Endothelial cell of umbilical vein (primary cell): ENCODE data around the gene BMPR1B. TPM values are rescaled to one million over a fixed set of nuclear protein-coding genes. Genes with fewer than 3 reads are reported as not detected.

Source experiments
- BruUV-seq: library from RNA; stranded (reverse); fragments of 400-500 nt; replicated peaks from 2 replicates; lab custom pipeline; 2021; lab: Mats Ljungman, UMichigan
- CTCF ChIA-PET: fragments of 300-600, 350-600 bp; sonication (Branson Sonifier 250); formaldehyde crosslinking; loops from one replicate; lab custom pipeline; 2021; ENCODE audit warnings: antibody characterized with exemption, inconsistent platforms; lab: Charles Lee
- POLR2A ChIA-PET: fragments of 300-600, 350-600 bp; sonication (Branson Sonifier 250); formaldehyde crosslinking; loops from one replicate; lab custom pipeline; 2021; ENCODE audit warnings: antibody characterized with exemption, inconsistent platforms; lab: Charles Lee
- DNase-seq: peaks from one replicate; pipeline ENCODE4 v3.0.0-alpha.2; 2011; ENCODE audit warnings: low read depth, low spot score
- FAIRE-seq: peaks from 2 replicates; lab custom pipeline; 2011; peaks lifted over from hg19 to GRCh38; lab: Jason Lieb, UNC
- H2AFZ ChIP-seq: 2 replicates; pipeline ENCODE4 v1.6.0; 2012; ENCODE audit warnings: low read depth, low read length, control low read depth, inconsistent platforms
- H3K27ac ChIP-seq: 2 replicates; pipeline ENCODE4 v1.5.1; 2011; ENCODE audit warnings: low read depth, mild to moderate bottlenecking, control low read depth, low read length, moderate library complexity; ENCODE audit not compliant: insufficient read depth
- H3K27me3 ChIP-seq, 2 experiments: 2 replicates each; pipeline versions ENCODE4 v1.6.0 to v1.6.1; 2011; ENCODE audit warnings: low read length in 2 of 2, mixed read lengths in 1 of 2; ENCODE audit not compliant: control insufficient read depth in 2 of 2, insufficient read depth in 2 of 2
- H3K36me3 ChIP-seq, 2 experiments: 2 replicates in 1 of 2; 3 replicates in 1 of 2; pipeline ENCODE4 v1.5.1; 2011; ENCODE audit warnings: low read length in 2 of 2, mild to moderate bottlenecking in 1 of 2, moderate library complexity in 1 of 2; ENCODE audit not compliant: control insufficient read depth in 2 of 2, insufficient read depth in 2 of 2; ENCODE audit errors: extremely low read depth in 1 of 2
- H3K4me1 ChIP-seq: 3 replicates; pipeline ENCODE4 v1.5.1; 2011; ENCODE audit warnings: mild to moderate bottlenecking, low read length; ENCODE audit not compliant: control insufficient read depth, insufficient read depth; ENCODE audit errors: extremely low read depth
- H3K4me2 ChIP-seq: 2 replicates; pipeline ENCODE4 v1.6.1; 2011; ENCODE audit warnings: low read length, control low read depth, mixed read lengths; ENCODE audit not compliant: insufficient read depth
- H3K4me3 ChIP-seq, 3 experiments: fragments of 200-600 bp in 1 of 3; sonication (generic), shearing (Covaris generic) in 1 of 3; replicated peaks in 1 of 3; 2 replicates each; pipeline ENCODE4 v1.5.1; 2011 to 2016; ENCODE audit warnings: control low read depth in 3 of 3, low read length in 3 of 3, mild to moderate bottlenecking in 2 of 3, inconsistent platforms in 1 of 3, low read depth in 1 of 3, moderate library complexity in 1 of 3; ENCODE audit not compliant: insufficient read depth in 1 of 3
- H3K79me2 ChIP-seq: 2 replicates; pipeline ENCODE4 v1.6.0; 2012; ENCODE audit warnings: low read length, inconsistent platforms; ENCODE audit not compliant: control insufficient read depth, insufficient read depth
- H3K9ac ChIP-seq: replicated peaks from 2 replicates; pipeline ENCODE3; 2011; ENCODE audit warnings: low read length, control low read depth; ENCODE audit not compliant: insufficient read depth; ENCODE audit errors: extremely low read depth
- H3K9me1 ChIP-seq: replicated peaks from 3 replicates; pipeline ENCODE4 v1.6.0; 2011; ENCODE audit warnings: mild to moderate bottlenecking, low read length; ENCODE audit not compliant: control insufficient read depth, insufficient read depth; ENCODE audit errors: extremely low read depth
- H3K9me3 ChIP-seq: replicated peaks from 2 replicates; pipeline ENCODE4 v1.5.1; 2012; ENCODE audit warnings: low read length, inconsistent platforms; ENCODE audit not compliant: control insufficient read depth, insufficient read depth
- H4K20me1 ChIP-seq: replicated peaks from 2 replicates; pipeline ENCODE3; 2011; ENCODE audit warnings: mild to moderate bottlenecking, low read length; ENCODE audit not compliant: control insufficient read depth, insufficient read depth; ENCODE audit errors: extremely low read depth
- EZH2 ChIP-seq: IDR thresholded peaks from 2 replicates; pipeline ENCODE4 v1.6.1; 2012; ENCODE audit warnings: borderline replicate concordance, low read depth, mild to moderate bottlenecking, moderate library complexity, low read length, inconsistent platforms; ENCODE audit not compliant: severe bottlenecking
- FOS ChIP-seq: IDR thresholded peaks from 2 replicates; pipeline ENCODE4 v1.6.1; 2011; ENCODE audit warnings: mild to moderate bottlenecking, low read length, moderate library complexity, borderline replicate concordance; ENCODE audit not compliant: insufficient read depth
- GATA2 ChIP-seq: IDR thresholded peaks from 2 replicates; pipeline ENCODE4 v1.7.0; 2011; ENCODE audit warnings: low read depth, mild to moderate bottlenecking, moderate library complexity, mixed read lengths, low read length; ENCODE audit not compliant: insufficient read length, insufficient read depth
- JUN ChIP-seq: IDR thresholded peaks from 2 replicates; pipeline ENCODE4 v1.6.1; 2011; ENCODE audit warnings: borderline replicate concordance, low read depth; ENCODE audit not compliant: insufficient read length, insufficient read depth
- MYC ChIP-seq: IDR thresholded peaks from one replicate; pipeline ENCODE4 v1.6.1; 2011; ENCODE audit warnings: mild to moderate bottlenecking, low read depth, low read length
- POLR2A ChIP-seq: IDR thresholded peaks from 2 replicates; pipeline ENCODE4 v1.6.1; 2012; ENCODE audit warnings: low read depth, mild to moderate bottlenecking, control low read depth, low read length
- POLR2AphosphoS5 ChIP-seq: IDR thresholded peaks from 2 replicates; pipeline ENCODE4 v1.6.1; 2012; ENCODE audit warnings: low read depth, mild to moderate bottlenecking, control low read depth, low read length, moderate library complexity; ENCODE audit not compliant: insufficient read depth
- dilution Hi-C: fragments of 300-500 bp; cut with MboI; formaldehyde crosslinking; loops from one replicate; pipeline ENCODE4 v1.15.0; 2019; ENCODE audit warnings: low sequenced_read_pairs; ENCODE audit not compliant: extremely low pct_ligation_motif_present
- intact Hi-C: fragments of 100-400 bp; cut with micrococcal nuclease; formaldehyde crosslinking; loops from one replicate; pipeline ENCODE4 v1.10.0; 2022
- polyA plus RNA-seq, 4 experiments: library from polyadenylated mRNA; depleted of rRNA in 3 of 4; stranded (reverse) in 3 of 4; unstranded in 1 of 4; fragments of >200 nt; gene quantifications; 2 replicates each; pipeline versions ENCODE4 v1.2.1 to v1.2.3, GENCODE V29; 2011 to 2012; ENCODE audit warnings: missing spikeins in 1 of 4
- total RNA-seq: library from RNA; stranded (reverse); gene quantifications from 2 replicates; pipeline ENCODE4 v1.2.3, GENCODE V29; 2021
- TF ChIP-seq, protein P1 (sequence below), 2 donors: IDR thresholded peaks; 1 replicate in 1 of 2; 2 replicates in 1 of 2; pipeline ENCODE4 v1.5.1; 2011; ENCODE audit warnings: low read length in 2 of 2, mild to moderate bottlenecking in 2 of 2, moderate library complexity in 2 of 2, control low read depth in 1 of 2, inconsistent platforms in 1 of 2, low read depth in 1 of 2; ENCODE audit not compliant: insufficient read depth in 1 of 2; ENCODE audit errors: extremely low read depth in 1 of 2
- TF ChIP-seq, protein P2 (sequence below): IDR thresholded peaks from 2 replicates; pipeline ENCODE4 v1.6.1; 2011; ENCODE audit not compliant: insufficient read depth, insufficient read length

The BMPR1B gene
- total and polyA plus RNA-seq, 2 donors (not counting 3 experiments of a cell fraction or from before 2014, with no cell fraction given) = 0.28 to 2.1 TPM

DNA sequence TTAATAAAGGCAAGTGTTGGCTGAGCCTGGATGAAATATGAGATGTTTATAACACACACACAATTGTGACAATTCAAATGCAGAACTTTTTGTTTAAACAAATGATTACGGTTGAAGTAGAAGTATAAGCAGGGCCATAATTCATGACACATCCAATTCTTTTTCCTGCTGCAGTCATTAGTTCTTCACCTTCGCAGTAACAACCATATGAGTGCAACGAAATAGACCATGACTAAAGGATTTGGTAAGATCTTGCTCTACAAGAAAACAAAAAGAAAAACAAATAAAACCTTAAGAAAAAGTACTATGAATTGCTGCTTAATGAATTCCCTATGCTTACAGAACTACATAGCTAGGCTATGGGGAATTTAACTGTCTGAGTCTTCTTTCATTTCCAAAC, 13.9 kb upstream of the BMPR1B start:
- Histone ChIP-seq H3K27me3 (no peaks in the 10 kb centered on the region), H3K27ac (no peak overlapping the region), H3K9me3 (no peaks in the 10 kb centered on the region), H3K9me1 (no peaks in the 10 kb centered on the region), H3K4me2 (no peak overlapping the region), H3K4me3 (no peak overlapping the region), H3K79me2 (no peaks in the 10 kb centered on the region), H3K9ac (no peak overlapping the region), H2AFZ (no peak overlapping the region), H3K4me1 (no peaks in the 10 kb centered on the region), H4K20me1 (no peaks in the 10 kb centered on the region), H3K36me3 (no peaks in the 10 kb centered on the region)
- FAIRE-seq (no peak), DNase-seq (no peak)
- POLR2A ChIA-PET = no interaction called here
- BruUV-seq = no TSS peak
- intact Hi-C loops (no loop called here), dilution Hi-C loops (no loop called here)
- CTCF ChIA-PET = no interaction called here
- TF ChIP-seq, protein P1, sequence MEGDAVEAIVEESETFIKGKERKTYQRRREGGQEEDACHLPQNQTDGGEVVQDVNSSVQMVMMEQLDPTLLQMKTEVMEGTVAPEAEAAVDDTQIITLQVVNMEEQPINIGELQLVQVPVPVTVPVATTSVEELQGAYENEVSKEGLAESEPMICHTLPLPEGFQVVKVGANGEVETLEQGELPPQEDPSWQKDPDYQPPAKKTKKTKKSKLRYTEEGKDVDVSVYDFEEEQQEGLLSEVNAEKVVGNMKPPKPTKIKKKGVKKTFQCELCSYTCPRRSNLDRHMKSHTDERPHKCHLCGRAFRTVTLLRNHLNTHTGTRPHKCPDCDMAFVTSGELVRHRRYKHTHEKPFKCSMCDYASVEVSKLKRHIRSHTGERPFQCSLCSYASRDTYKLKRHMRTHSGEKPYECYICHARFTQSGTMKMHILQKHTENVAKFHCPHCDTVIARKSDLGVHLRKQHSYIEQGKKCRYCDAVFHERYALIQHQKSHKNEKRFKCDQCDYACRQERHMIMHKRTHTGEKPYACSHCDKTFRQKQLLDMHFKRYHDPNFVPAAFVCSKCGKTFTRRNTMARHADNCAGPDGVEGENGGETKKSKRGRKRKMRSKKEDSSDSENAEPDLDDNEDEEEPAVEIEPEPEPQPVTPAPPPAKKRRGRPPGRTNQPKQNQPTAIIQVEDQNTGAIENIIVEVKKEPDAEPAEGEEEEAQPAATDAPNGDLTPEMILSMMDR (IDR thresholded peaks at IDR 0.05; ENCODE audit: extremely low read depth in 1 of 2, insufficient read depth in 1 of 2, low read depth in 1 of 2, low read length in 2 of 2) = no peak
- no peak for TF ChIP-seq POLR2A
- no peak for TF ChIP-seq FOS
- TF ChIP-seq, protein P2, sequence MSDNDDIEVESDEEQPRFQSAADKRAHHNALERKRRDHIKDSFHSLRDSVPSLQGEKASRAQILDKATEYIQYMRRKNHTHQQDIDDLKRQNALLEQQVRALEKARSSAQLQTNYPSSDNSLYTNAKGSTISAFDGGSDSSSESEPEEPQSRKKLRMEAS = no peak
- TF ChIP-seq POLR2AphosphoS5 = no peak
- no peak for TF ChIP-seq MYC
- TF ChIP-seq JUN = no peak
- TF ChIP-seq GATA2 = no peak
- TF ChIP-seq EZH2 = no peak
